ENCODE measurements around the gene TRMT44.
"Not testable (repeated sequence)": the region's sequence is repeated elsewhere in the genome, so short reads cannot be mapped to it uniquely, and the experiment has no call there.

TRMT44 gene

GRCh38 chr4:8494983-8495548 is 54.5 kb downstream of the TRMT44 start:
- no peak for DNase-seq (ENCODE audit: low spot score)

GRCh38 chr4:8495803-8496202 is 55.2 kb downstream of the TRMT44 start:
- DNase-seq (ENCODE audit: low spot score) = no peak

GRCh38 chr4:8497762-8498161 is 57.2 kb downstream of the TRMT44 start:
- no peak for DNase-seq (ENCODE audit: low spot score)

GRCh38 chr4:8500966-8501365 is 60.4 kb downstream of the TRMT44 start:
- no peak for DNase-seq (ENCODE audit: low spot score)

- no peak for DNase-seq (ENCODE audit: low spot score)
Measured at GRCh38 chr4:8501781-8502180, 61.2 kb downstream of the TRMT44 start.

- no peak for DNase-seq (ENCODE audit: low spot score)
Measured at GRCh38 chr4:8502371-8502770, 61.8 kb downstream of the TRMT44 start.

- DNase-seq (ENCODE audit: low spot score) = no peak
Measured at GRCh38 chr4:8502836-8503585, 62.4 kb downstream of the TRMT44 start.

GRCh38 chr4:8503801-8504200 is 63.2 kb downstream of the TRMT44 start:
- DNase-seq (ENCODE audit: low spot score) = no peak

- no peak for DNase-seq (ENCODE audit: low spot score)
Measured at GRCh38 chr4:8504279-8505007, 63.9 kb downstream of the TRMT44 start.

GRCh38 chr4:8505229-8505628 is 64.7 kb downstream of the TRMT44 start:
- no peak for DNase-seq (ENCODE audit: low spot score)

- no peak for DNase-seq (ENCODE audit: low spot score)
Measured at GRCh38 chr4:8506006-8506372, 65.4 kb downstream of the TRMT44 start.

- DNase-seq (ENCODE audit: low spot score) = no peak
Measured at GRCh38 chr4:8506373-8507195, 66.0 kb downstream of the TRMT44 start.

- DNase-seq (ENCODE audit: low spot score) = no peak
Measured at GRCh38 chr4:8507196-8507570, 66.6 kb downstream of the TRMT44 start.

- DNase-seq (ENCODE audit: low spot score) = no peak
Measured at GRCh38 chr4:8507624-8508023, 67.0 kb downstream of the TRMT44 start.

- DNase-seq (ENCODE audit: low spot score) = no peak
Measured at GRCh38 chr4:8508266-8508665, 67.7 kb downstream of the TRMT44 start.

- DNase-seq (ENCODE audit: low spot score) = no peak
Measured at GRCh38 chr4:8508740-8509139, 68.2 kb downstream of the TRMT44 start.

GRCh38 chr4:8509311-8509950 is 68.9 kb downstream of the TRMT44 start:
- no peak for DNase-seq (ENCODE audit: low spot score)

- DNase-seq (ENCODE audit: low spot score) = no peak
Measured at GRCh38 chr4:8510191-8510590, 69.6 kb downstream of the TRMT44 start.

GRCh38 chr4:8510611-8511285 is 70.2 kb downstream of the TRMT44 start:
- DNase-seq (ENCODE audit: low spot score) = no peak

GRCh38 chr4:8512510-8512909 is 71.9 kb downstream of the TRMT44 start:
- DNase-seq (ENCODE audit: low spot score) = no peak

- not testable (repeated sequence) for DNase-seq (ENCODE audit: low spot score)
Measured at GRCh38 chr4:8513080-8513479, 72.5 kb downstream of the TRMT44 start.

Data from CD4-positive, alpha-beta T cell treated with Interleukin-15 for 4 hours (primary cell).